Vagina (tissue), 2 donors: ENCODE results near the gene SVOP.

Experiments used
- POLR2A ChIP-seq, 2 donors: fragments of 450-650 bp; IDR thresholded peaks; one replicate each; pipeline ENCODE4 v1.6.1; 2017; ENCODE audit warnings: antibody characterized with exemption in 2 of 2, mild to moderate bottlenecking in 2 of 2, moderate library complexity in 2 of 2
- POLR2AphosphoS5 ChIP-seq, 2 donors: sonication (generic); formaldehyde crosslinking; IDR thresholded peaks; one replicate each; pipeline ENCODE4 v1.9.0; 2017; ENCODE audit warnings: antibody characterized with exemption in 2 of 2, mild to moderate bottlenecking in 2 of 2, low read depth in 1 of 2; ENCODE audit not compliant: insufficient read depth in 1 of 2
- TF ChIP-seq, protein P1 (sequence below), 3 experiments: fragments of 450-650 bp in 2 of 3; fragments of 200-600 bp in 1 of 3; sonication (generic) in 1 of 3; IDR thresholded peaks; one replicate each; pipeline ENCODE4 v1.5.1; 2017 to 2019; ENCODE audit warnings: antibody characterized with exemption in 3 of 3, mild to moderate bottlenecking in 2 of 3, moderate library complexity in 2 of 3

GRCh38 chr12:109064143-109064542, 43.3 kb upstream of the SVOP start:
- TF ChIP-seq POLR2AphosphoS5 (IDR thresholded peaks at IDR 0.05; ENCODE audit: insufficient read depth in 1 of 2, low read depth in 1 of 2) (no peak), POLR2A (IDR thresholded peaks at IDR 0.05) (no peak)
- TF ChIP-seq, protein P1, sequence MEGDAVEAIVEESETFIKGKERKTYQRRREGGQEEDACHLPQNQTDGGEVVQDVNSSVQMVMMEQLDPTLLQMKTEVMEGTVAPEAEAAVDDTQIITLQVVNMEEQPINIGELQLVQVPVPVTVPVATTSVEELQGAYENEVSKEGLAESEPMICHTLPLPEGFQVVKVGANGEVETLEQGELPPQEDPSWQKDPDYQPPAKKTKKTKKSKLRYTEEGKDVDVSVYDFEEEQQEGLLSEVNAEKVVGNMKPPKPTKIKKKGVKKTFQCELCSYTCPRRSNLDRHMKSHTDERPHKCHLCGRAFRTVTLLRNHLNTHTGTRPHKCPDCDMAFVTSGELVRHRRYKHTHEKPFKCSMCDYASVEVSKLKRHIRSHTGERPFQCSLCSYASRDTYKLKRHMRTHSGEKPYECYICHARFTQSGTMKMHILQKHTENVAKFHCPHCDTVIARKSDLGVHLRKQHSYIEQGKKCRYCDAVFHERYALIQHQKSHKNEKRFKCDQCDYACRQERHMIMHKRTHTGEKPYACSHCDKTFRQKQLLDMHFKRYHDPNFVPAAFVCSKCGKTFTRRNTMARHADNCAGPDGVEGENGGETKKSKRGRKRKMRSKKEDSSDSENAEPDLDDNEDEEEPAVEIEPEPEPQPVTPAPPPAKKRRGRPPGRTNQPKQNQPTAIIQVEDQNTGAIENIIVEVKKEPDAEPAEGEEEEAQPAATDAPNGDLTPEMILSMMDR (IDR thresholded peaks at IDR 0.05), result no peak
